MCF 10A (cell line): Measurements from ENCODE around the gene ASB8. TPM values are rescaled to one million over a fixed set of nuclear protein-coding genes. Genes with fewer than 3 reads are reported as not detected.
"Not testable (repeated sequence)": the region's sequence is repeated elsewhere in the genome, so short reads cannot be mapped to it uniquely, and the experiment has no call there.

Experiments used
- BruUV-seq: library from RNA; stranded (reverse); fragments of 400-500 nt; replicated peaks from 2 replicates; lab custom pipeline; 2021; lab: Mats Ljungman, UMichigan
- CTCF ChIA-PET: fragments of 300-600 bp; sonication (Branson Sonifier 250); formaldehyde crosslinking; extraction: SDS; loops from one replicate; lab custom pipeline; 2021; ENCODE audit warnings: antibody characterized with exemption, inconsistent platforms; lab: Yijun Ruan, JAX
- POLR2A ChIA-PET: fragments of 300-600, 350-650 bp; sonication (Branson Sonifier 250); formaldehyde crosslinking; extraction: SDS; loops from one replicate; lab custom pipeline; 2020; ENCODE audit warnings: antibody characterized with exemption, inconsistent platforms; lab: Yijun Ruan, JAX
- DNase-seq: peaks from one replicate; pipeline ENCODE4 v3.0.0-alpha.2; 2018; ENCODE audit not compliant: unreplicated experiment
- H3K27ac Mint-ChIP-seq: one replicate; pipeline ENCODE4 v1.8.0; 2022; ENCODE audit warnings: mild to moderate bottlenecking, low read depth, mixed read lengths; ENCODE audit not compliant: unreplicated experiment
- H3K27me3 Mint-ChIP-seq: one replicate; pipeline ENCODE4 v1.8.0; 2022; ENCODE audit warnings: mixed read lengths; ENCODE audit not compliant: insufficient read depth, unreplicated experiment
- H3K36me3 Mint-ChIP-seq: one replicate; pipeline ENCODE4 v1.8.0; 2022; ENCODE audit warnings: mild to moderate bottlenecking, moderate library complexity, mixed read lengths; ENCODE audit not compliant: insufficient read depth, unreplicated experiment
- H3K4me1 Mint-ChIP-seq: one replicate; pipeline ENCODE4 v1.8.0; 2022; ENCODE audit warnings: mixed read lengths; ENCODE audit not compliant: insufficient read depth, unreplicated experiment
- H3K4me3 Mint-ChIP-seq: one replicate; pipeline ENCODE4 v1.8.0; 2022; ENCODE audit warnings: mild to moderate bottlenecking, moderate library complexity, mixed read lengths; ENCODE audit not compliant: unreplicated experiment
- H3K9me3 Mint-ChIP-seq: one replicate; pipeline ENCODE4 v1.8.0; 2022; ENCODE audit warnings: mixed read lengths; ENCODE audit not compliant: unreplicated experiment
- intact Hi-C: fragments of 100-400 bp; cut with micrococcal nuclease; formaldehyde crosslinking; loops from 2 replicates; pipeline ENCODE4 v1.14.1; 2022
- total RNA-seq: library from RNA; stranded (reverse); gene quantifications from 2 replicates; pipeline ENCODE4 v1.2.3, GENCODE V29; 2022
- TF ChIP-seq, protein P1 (sequence below): fragments of 200-600 bp; IDR thresholded peaks from one replicate; pipeline ENCODE4 v1.8.0; 2022; ENCODE audit warnings: antibody characterized with exemption, mild to moderate bottlenecking; ENCODE audit not compliant: unreplicated experiment

Gene ASB8
- total RNA-seq, 1 experiment from 2014 or later = 24.0 TPM

DNA sequence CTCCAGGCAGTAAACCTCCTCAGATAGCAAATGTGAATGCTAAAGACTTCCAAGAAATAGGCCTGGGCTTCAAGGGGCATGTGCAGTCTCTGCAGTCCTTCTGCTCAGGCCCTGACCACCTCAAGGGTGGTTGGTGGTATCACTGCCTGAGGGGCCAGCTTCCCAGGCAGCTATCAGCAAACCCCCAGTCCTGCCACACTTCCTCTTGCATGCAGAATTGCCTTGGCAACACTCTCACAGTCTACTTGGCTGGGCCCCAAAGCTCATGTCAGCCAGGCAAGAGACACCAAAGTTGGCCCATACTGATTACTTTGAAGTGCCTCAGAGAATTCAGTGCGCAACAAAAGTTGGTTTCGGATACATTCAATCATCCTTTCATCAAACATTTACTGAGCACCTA is 3.5 kb upstream of the ASB8 start:
- TF ChIP-seq, protein P1, sequence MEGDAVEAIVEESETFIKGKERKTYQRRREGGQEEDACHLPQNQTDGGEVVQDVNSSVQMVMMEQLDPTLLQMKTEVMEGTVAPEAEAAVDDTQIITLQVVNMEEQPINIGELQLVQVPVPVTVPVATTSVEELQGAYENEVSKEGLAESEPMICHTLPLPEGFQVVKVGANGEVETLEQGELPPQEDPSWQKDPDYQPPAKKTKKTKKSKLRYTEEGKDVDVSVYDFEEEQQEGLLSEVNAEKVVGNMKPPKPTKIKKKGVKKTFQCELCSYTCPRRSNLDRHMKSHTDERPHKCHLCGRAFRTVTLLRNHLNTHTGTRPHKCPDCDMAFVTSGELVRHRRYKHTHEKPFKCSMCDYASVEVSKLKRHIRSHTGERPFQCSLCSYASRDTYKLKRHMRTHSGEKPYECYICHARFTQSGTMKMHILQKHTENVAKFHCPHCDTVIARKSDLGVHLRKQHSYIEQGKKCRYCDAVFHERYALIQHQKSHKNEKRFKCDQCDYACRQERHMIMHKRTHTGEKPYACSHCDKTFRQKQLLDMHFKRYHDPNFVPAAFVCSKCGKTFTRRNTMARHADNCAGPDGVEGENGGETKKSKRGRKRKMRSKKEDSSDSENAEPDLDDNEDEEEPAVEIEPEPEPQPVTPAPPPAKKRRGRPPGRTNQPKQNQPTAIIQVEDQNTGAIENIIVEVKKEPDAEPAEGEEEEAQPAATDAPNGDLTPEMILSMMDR = no peak
- BruUV-seq = no TSS peak
- Mint-ChIP-seq H3K9me3 (no peaks in the 10 kb centered on the region), H3K36me3 (peaks cover 7% of the 10 kb centered on the region), H3K27me3 (peaks cover 4% of the 10 kb centered on the region), H3K4me3 (no peak overlapping the region), H3K4me1 (peaks cover 4% of the 10 kb centered on the region), H3K27ac (no peak overlapping the region)
- POLR2A ChIA-PET = no interaction called here
- intact Hi-C loops = no loop called here
- no peak for DNase-seq
- CTCF ChIA-PET = interaction anchor here (0.7 to 0.9 kb wide), 2 partner anchors 28 to 76 kb away, joined by 3 to 7 read pairs; no protein-coding TSS in a partner anchor

DNA sequence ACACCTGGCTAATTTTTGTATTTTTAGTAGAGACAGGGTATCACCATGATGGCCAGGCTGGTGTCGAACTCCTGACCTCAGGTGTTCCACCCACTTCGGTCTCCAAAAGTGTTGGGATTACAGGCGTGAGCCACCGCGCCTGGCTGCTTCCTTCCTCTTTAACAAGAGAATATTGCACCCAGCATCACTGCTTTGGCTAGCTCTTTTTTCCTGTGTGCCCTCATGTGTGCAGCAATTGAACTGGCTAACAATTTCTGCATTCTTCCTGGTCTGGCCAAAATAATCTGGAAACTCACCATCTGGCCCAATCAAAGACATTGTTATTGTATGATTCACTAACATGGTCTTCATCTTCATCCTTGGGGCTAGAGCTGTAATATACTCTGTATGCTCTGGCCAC is 2.7 kb upstream of the ASB8 start:
- Mint-ChIP-seq H3K9me3 (no peaks in the 10 kb centered on the region), H3K27me3 (no peaks in the 10 kb centered on the region), H3K27ac (no peak overlapping the region), H3K4me1 (peaks cover 4% of the 10 kb centered on the region), H3K4me3 (no peak overlapping the region), H3K36me3 (peaks cover 7% of the 10 kb centered on the region)
- TF ChIP-seq, protein P1 = no peak
- DNase-seq = no peak
- POLR2A ChIA-PET = no interaction called here
- CTCF ChIA-PET = interaction anchor here (0.7 to 0.9 kb wide), 3 partner anchors 27 to 76 kb away, joined by 3 to 7 read pairs (median 3); no protein-coding TSS in a partner anchor
- BruUV-seq = no TSS peak
- intact Hi-C loops = no loop called here

DNA sequence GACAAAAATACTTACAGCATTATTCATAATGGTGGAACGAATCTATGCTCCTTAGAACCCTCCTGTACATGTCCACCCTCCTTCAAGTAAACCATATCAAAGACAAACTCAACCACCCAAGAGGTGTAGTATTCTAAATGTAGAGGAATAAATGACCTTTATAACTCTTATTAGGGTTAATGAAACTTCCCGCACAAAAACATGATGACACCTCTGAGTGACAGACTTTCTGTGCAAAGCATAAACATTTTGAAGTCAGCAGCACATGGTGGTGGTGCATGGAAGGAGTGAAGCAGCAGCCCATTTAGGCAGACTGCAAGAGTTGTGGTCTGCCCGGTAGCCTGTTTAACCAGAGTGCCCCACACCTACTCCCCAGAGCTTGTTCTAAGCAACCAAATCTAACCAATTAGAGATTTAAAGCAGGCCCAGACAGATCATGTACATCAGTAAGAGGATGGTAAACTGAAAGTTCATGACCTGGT is 615 bp upstream of the ASB8 start:
- CTCF ChIA-PET = interaction anchor here (0.5 to 2.2 kb wide), 7 partner anchors 7 to 222 kb away, joined by 3 to 9 read pairs (median 3); no protein-coding TSS in a partner anchor

DNA sequence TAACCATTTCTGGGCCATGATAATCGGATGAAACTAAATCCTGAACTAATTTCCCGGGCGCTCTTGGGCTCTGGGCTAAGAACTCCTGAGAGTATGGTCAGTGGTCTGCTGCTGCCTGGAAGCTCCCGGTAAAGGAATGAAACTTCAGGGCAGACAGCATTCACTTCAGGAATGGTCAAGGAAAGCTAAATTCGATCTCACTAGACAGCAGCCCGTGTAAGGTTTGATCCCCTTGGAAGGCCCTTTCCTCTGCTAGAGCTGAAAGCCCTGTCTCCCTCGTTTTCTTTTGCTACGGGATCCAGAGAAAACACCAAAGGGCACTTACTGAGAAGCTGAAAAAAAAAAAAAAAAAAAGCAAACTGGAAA is 680 bp downstream of the ASB8 start:
- no TSS peak for BruUV-seq
- Mint-ChIP-seq H3K4me1 (peaks cover 4% of the 10 kb centered on the region), H3K36me3 (peaks cover 23% of the 10 kb centered on the region), H3K9me3 (no peaks in the 10 kb centered on the region), H3K27me3 (no peaks in the 10 kb centered on the region), H3K4me3 (peak overlapping the region; percentile 90), H3K27ac (peak overlapping the region; percentile 91)
- peak; percentile 7 for DNase-seq
- CTCF ChIA-PET = interaction anchor here (1.3 to 2.2 kb wide), 2 partner anchors 8 to 32 kb away, joined by 4 to 9 read pairs; no protein-coding TSS in a partner anchor
- intact Hi-C loops = loop anchor here (2.0 to 5.0 kb wide), 2 partner anchors 50 to 154 kb away; partner anchors contain the start of genes COL2A1 and SENP1
- TF ChIP-seq, protein P1 = no peak
- POLR2A ChIA-PET = interaction anchor here (0.5 to 1.9 kb wide), 6 partner anchors 10 to 51 kb away, joined by 3 to 14 read pairs (median 4); partner anchors contain the start of genes PFKM and SENP1

More for the DNA sequence above, 615 bp upstream of the ASB8 start:
- no TSS peak for BruUV-seq
- DNase-seq = no peak
- TF ChIP-seq, protein P1 = no peak
- Mint-ChIP-seq H3K36me3 (peaks cover 10% of the 10 kb centered on the region), H3K27ac (peak overlapping the region; percentile 91), H3K4me1 (peaks cover 4% of the 10 kb centered on the region), H3K4me3 (peak overlapping the region; percentile 90), H3K27me3 (no peaks in the 10 kb centered on the region), H3K9me3 (no peaks in the 10 kb centered on the region)
- intact Hi-C loops = loop anchor here (2.0 to 5.0 kb wide), 2 partner anchors 51 to 156 kb away; partner anchors contain the start of genes COL2A1 and SENP1
- POLR2A ChIA-PET = interaction anchor here (0.7 to 1.9 kb wide), 4 partner anchors 10 to 952 kb away, joined by 3 to 14 read pairs (median 7); partner anchors contain the start of genes PFKM and SENP1

DNA sequence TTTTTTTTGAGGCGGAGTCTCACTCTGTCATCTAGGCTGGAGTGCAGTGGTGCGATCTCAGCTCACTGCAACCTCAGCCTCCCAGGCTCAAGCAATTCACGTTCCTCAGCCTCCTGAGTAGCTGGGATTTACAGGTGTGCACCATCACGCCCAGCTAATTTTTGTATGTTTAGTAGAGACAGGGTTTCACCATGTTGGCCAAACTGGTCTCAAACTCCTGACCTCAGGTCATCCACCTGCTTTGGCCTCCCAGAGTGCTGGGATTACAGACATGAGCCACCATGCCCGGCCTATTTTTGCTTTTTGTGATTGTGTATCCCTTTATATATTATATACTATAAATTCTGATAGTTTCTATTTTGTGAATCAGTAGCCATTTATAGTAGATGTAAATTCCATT is 1.5 kb downstream of the ASB8 start:
- intact Hi-C loops = loop anchor here (2.0 to 5.0 kb wide), 2 partner anchors 49 to 153 kb away; partner anchors contain the start of genes COL2A1 and SENP1

More for the DNA sequence above, 1.5 kb downstream of the ASB8 start:
- ChIA-PET CTCF (interaction anchor here (1.3 to 2.2 kb wide), 2 partner anchors 9 to 33 kb away, joined by 4 to 9 read pairs; no protein-coding TSS in a partner anchor), POLR2A (interaction anchor here (1.3 kb wide), 1 partner anchor 9 kb away, joined by 3 read pairs; no protein-coding TSS in a partner anchor)
- H3K4me1 Mint-ChIP-seq, H3K27me3 Mint-ChIP-seq, H3K27ac Mint-ChIP-seq, DNase-seq, H3K9me3 Mint-ChIP-seq, BruUV-seq: not testable (repeated sequence)
- peak overlapping the region; percentile 90 for H3K4me3 Mint-ChIP-seq
- peaks cover 31% of the 10 kb centered on the region for H3K36me3 Mint-ChIP-seq
